GM12865 (cell line): ENCODE measurements around the gene ZEB1.

Source experiments
- DNase-seq: peaks from one replicate; pipeline ENCODE4 v3.0.0; 2010; ENCODE audit warnings: low read depth
- H3K4me3 ChIP-seq: 2 replicates; pipeline ENCODE4 v1.5.1; 2011; ENCODE audit warnings: mild to moderate bottlenecking, low read depth, low read length, control low read depth
- CTCF ChIP-seq: IDR thresholded peaks from 2 replicates; pipeline ENCODE4 v1.5.1; 2011; ENCODE audit warnings: low read length, control low read depth, low read depth, inconsistent platforms; ENCODE audit not compliant: insufficient read depth; ENCODE audit errors: missing control alignments

ZEB1 gene

GRCh38 chr10:31483546-31483945 lies 164.5 kb downstream of the ZEB1 start:
- no peak for TF ChIP-seq CTCF
- DNase-seq = no peak
- H3K4me3 ChIP-seq = no peak overlapping the region

- H3K4me3 ChIP-seq = no peak overlapping the region
- no peak for DNase-seq
- no peak for TF ChIP-seq CTCF
These were observed 165.6 kb downstream of the ZEB1 start for GRCh38 chr10:31484431-31485135.

GRCh38 chr10:31490858-31491504 lies 172.0 kb downstream of the ZEB1 start:
- DNase-seq = peak; percentile 66
- TF ChIP-seq CTCF = peak; percentile 55
- H3K4me3 ChIP-seq = no peak overlapping the region

GRCh38 chr10:31507427-31507826 lies 188.4 kb downstream of the ZEB1 start:
- no peak overlapping the region for H3K4me3 ChIP-seq
- no peak for TF ChIP-seq CTCF
- DNase-seq = no peak

GRCh38 chr10:31508234-31508633 lies 189.2 kb downstream of the ZEB1 start:
- no peak for DNase-seq
- H3K4me3 ChIP-seq = no peak overlapping the region
- no peak for TF ChIP-seq CTCF

GRCh38 chr10:31508882-31509281 lies 189.9 kb downstream of the ZEB1 start:
- DNase-seq = no peak
- H3K4me3 ChIP-seq = no peak overlapping the region
- no peak for TF ChIP-seq CTCF
